Measurements from ENCODE around the gene NLGN2.

The NLGN2 gene

GRCh38 chr17:7392696-7393612, 14.7 kb upstream of the NLGN2 start:
- DNase-seq (ENCODE audit: low read depth): no peak

- DNase-seq (ENCODE audit: low read depth): peak; percentile 42
These were observed 13.8 kb upstream of the NLGN2 start for GRCh38 chr17:7393613-7394451.

GRCh38 chr17:7394452-7395191, 13.0 kb upstream of the NLGN2 start, which contains the start of gene PLSCR3:
TSS of gene PLSCR3 (minus strand) at chr17:7394525. CDS start at chr17:7394110, 415 bp downstream.
- DNase-seq (ENCODE audit: low read depth): peak; percentile 77

GRCh38 chr17:7396147-7396546, 11.5 kb upstream of the NLGN2 start:
- DNase-seq (ENCODE audit: low read depth): no peak

GRCh38 chr17:7398612-7399011, 9.0 kb upstream of the NLGN2 start:
- DNase-seq (ENCODE audit: low read depth): no peak

GRCh38 chr17:7403043-7403726, 4.5 kb upstream of the NLGN2 start:
- no peak for DNase-seq (ENCODE audit: low read depth)

GRCh38 chr17:7403727-7403976, 4.0 kb upstream of the NLGN2 start:
- DNase-seq (ENCODE audit: low read depth): no peak

- peak; percentile 93 for DNase-seq (ENCODE audit: low read depth)
These were observed 3.5 kb upstream of the NLGN2 start, which contains the start of gene TMEM256 for GRCh38 chr17:7403977-7404736. TSS of gene TMEM256 (minus strand) at chr17:7404097. CDS start at chr17:7404084, 13 bp downstream.

- peak; percentile 57 for DNase-seq (ENCODE audit: low read depth)
These were observed 2.8 kb upstream of the NLGN2 start for GRCh38 chr17:7404737-7405349.

GRCh38 chr17:7405350-7406234, 2.1 kb upstream of the NLGN2 start:
- DNase-seq (ENCODE audit: low read depth): no peak

- DNase-seq (ENCODE audit: low read depth): no peak
These were observed 1.3 kb upstream of the NLGN2 start for GRCh38 chr17:7406235-7406825.

- DNase-seq (ENCODE audit: low read depth): no peak
These were observed 563 bp upstream of the NLGN2 start for GRCh38 chr17:7407082-7407481.

- DNase-seq (ENCODE audit: low read depth): no peak
These were observed 645 bp downstream of the NLGN2 start for GRCh38 chr17:7408252-7408727.

GRCh38 chr17:7408863-7409262, 1.2 kb downstream of the NLGN2 start:
- no peak for DNase-seq (ENCODE audit: low read depth)

GRCh38 chr17:7409716-7410115, 2.1 kb downstream of the NLGN2 start:
- DNase-seq (ENCODE audit: low read depth): no peak

GRCh38 chr17:7410634-7411426, 3.2 kb downstream of the NLGN2 start:
- no peak for DNase-seq (ENCODE audit: low read depth)

- DNase-seq (ENCODE audit: low read depth): no peak
These were observed 3.7 kb downstream of the NLGN2 start for GRCh38 chr17:7411427-7411750.

- no peak for DNase-seq (ENCODE audit: low read depth)
These were observed 5.8 kb downstream of the NLGN2 start for GRCh38 chr17:7413346-7413985.
